Stimulated activated CD4-positive, alpha-beta T cell treated with anti-CD3 and anti-CD28 coated beads, TNF-alpha, amount 100 ng/mL, for 48 hours (primary cell): ENCODE measurements around the gene ANAPC16.
"Not testable (repeated sequence)": the region's sequence is repeated elsewhere in the genome, so short reads cannot be mapped to it uniquely, and the experiment has no call there.

Experiments
- DNase-seq, 3 donors: peaks; one replicate each; pipeline ENCODE4 v3.0.0-alpha.2; 2020; ENCODE audit warnings: low read depth in 3 of 3

The ANAPC16 gene

GRCh38 chr10:72211832-72212231 is 4.0 kb upstream of the ANAPC16 start:
- DNase-seq = not testable (repeated sequence)

DNA sequence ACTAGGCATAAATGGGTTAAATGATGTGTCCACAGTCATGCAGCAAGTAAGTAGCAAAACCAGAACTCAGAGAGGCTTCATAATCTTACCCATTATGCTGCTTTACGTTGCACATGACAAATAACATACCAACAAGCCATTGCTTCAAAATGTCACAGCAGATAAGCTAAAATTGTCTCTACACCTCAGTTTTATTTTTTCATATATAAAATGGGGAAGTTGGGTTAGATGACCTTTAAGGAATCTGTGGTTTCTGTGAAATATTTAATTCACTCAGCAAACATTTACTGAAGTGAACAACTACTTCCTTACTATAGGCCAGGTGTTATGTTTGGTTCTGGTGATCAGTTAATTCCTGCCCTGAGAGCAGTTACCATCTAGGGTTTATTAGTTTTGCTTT is 2.5 kb downstream of the ANAPC16 start:
- DNase-seq = no peak

GRCh38 chr10:72218726-72219125 is 2.9 kb downstream of the ANAPC16 start:
- DNase-seq = no peak

DNA sequence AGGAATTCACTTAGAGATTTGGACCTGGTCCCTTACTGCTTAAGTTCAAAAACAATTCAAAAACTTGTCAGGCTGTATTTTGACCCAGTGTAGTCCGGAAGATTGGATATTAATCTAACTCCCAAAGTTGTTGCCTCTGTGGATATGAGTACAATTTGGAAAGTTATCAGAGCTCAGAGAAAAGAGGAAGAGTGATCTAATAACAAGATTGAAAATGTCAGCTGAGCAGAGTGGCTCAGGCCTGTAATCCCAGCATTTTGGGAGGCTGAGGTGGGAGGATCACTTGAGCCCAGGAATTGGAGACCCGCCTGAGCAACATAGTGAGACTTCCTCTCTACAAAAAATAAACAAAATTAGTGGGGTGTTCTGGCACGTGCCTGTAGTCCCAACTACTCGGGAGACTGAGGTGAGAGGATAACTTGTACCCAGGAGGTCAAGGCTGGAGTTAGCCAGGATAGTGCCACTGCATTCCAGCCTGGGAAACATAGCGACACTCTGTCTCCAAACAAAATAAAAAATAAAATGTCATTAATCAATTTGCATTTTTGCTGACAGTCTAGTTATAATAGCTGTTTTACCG is 3.5 kb downstream of the ANAPC16 start:
- DNase-seq = no peak

GRCh38 chr10:72220637-72221036 is 4.8 kb downstream of the ANAPC16 start:
- DNase-seq = no peak

DNA sequence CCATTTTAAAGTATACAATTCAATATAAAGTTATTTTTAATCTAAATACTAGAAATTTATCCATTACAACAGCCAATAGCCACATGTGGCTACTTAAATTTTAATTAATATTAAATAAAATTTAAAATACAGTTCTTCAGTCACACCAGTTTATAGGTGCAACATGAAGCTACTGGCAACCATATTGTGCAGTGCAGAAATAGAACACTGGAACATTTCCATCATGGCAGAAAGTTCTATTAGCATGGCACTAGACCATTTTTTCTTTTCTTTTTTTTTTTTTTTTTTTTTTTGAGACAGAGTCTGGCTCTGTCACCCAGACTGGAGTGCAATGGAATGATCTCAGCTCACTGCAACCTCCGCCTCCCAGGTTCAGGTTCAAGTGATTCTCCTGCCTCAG is 5.5 kb downstream of the ANAPC16 start:
- DNase-seq = no peak

DNA sequence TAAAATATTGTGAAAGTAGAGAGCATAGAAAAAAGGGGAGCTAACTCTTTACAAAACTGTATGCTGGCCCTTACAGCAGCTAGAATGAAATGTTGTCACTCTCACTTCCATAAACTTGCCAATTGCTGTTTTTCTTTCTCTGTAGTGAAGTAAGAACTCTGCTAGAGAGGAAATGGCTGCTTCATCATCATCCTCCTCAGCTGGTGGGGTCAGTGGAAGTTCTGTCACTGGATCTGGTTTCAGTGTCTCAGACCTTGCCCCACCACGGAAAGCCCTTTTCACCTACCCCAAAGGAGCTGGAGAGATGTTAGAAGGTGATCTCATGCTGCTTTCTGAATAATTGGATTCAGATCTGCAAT is 7.9 kb downstream of the ANAPC16 start:
- no peak for DNase-seq

DNA sequence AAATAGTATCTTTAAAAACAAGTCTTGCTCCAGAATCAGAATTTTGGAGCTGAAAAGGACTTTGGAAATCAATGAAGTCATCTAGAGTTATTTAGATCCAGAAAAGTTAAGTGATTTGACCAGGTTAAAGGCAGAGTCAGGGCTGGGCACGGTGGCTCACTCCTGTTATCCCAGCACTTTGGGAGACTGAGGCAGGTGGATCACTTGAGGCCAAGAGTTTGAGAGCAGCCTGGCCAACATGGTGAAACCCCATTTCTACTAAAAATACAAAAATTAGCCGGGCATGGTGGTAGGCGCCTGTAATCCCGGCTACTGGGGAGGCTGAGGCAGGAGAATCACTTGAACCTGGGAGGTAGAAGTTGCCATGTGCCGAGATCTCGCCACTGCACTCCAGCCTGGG is 8.4 kb downstream of the ANAPC16 start:
- DNase-seq = not testable (repeated sequence)

- no peak for DNase-seq
Measured at GRCh38 chr10:72226418-72227027, 10.7 kb downstream of the ANAPC16 start.

DNA sequence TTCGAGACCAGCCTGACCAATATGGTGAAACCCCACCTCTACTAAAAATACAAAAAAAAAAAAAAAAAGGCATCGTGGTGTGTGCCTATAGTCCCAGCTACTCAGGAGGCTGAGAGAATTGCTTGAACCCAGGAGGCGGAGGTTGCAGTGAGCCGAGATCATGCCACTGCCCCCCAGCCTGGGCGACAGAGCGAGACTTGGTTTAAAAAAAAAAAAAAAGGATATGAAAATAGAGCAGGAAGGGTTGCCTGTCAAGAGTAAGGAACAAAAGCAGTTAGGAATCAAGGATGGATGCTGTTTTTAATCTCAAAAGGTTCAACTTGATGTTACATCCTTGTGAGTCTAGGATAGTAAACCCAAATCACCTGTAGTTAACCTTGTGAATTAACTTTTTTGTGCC is 12.0 kb downstream of the ANAPC16 start:
- DNase-seq = no peak

DNA sequence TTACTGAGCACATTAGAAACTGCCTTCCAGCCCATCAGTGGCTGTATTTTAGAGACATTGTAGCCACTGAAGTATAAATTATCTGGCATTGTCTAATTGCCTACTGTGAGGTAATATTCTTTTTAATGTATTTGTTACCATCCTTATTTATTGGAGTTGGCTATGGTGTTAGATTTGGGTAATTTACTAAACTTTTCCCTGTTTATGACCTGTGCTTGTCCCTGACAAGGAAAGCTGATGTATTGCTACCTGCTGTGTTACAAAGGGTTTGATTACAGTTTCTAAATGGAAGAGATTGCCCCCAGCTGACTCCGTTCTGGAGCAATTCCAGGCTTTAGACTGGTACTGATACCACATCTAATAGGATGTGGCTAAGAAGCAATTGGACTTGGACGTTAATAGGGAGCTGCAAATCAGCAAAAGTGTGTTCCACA is 12.5 kb downstream of the ANAPC16 start:
- DNase-seq = no peak

- DNase-seq = no peak
Measured at GRCh38 chr10:72229261-72230251, 13.7 kb downstream of the ANAPC16 start.

DNA sequence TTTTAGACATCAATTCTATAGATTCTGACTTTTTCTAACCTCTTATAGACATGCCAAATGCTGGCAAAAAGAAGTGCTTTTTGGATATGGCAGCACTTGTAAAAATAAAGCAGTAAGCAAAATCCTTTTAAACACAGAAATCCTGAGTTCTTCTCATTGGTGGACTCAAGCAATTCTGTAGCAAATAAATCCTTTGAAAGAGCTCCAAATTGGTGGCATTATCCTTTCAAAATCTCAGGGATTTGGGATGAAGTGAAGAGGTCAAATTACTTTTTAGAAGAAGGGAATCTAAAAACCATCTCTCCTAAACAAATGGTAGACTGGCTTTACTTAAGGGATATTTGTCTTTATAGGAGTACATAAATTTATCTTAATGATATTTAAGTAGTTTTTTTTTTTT is 17.8 kb downstream of the ANAPC16 start:
- DNase-seq = no peak

- DNase-seq = no peak
Measured at GRCh38 chr10:72234560-72235095, 18.8 kb downstream of the ANAPC16 start.

- DNase-seq = no peak
Measured at GRCh38 chr10:72235544-72236279, 19.9 kb downstream of the ANAPC16 start.

- DNase-seq = no peak
Measured at GRCh38 chr10:72238392-72239175, 22.8 kb downstream of the ANAPC16 start.

DNA sequence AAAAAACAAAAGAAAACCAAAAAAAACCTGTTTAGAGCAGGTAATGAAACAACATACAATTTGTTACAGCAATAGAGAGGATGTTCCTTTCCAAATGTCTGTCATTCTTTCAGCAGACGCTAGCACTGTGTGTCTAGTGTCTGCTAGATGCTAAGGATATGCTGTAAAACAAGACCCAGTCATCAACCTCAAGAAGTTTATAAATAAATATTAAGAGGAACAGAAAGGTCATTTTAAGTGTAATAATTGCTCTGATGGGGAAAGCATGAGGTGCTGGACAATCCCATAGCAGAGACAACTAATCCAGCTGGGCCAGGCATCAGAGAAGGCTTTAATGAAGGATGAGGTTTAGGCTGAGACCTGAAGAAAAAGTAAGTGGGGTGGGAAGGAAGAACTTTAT is 23.6 kb downstream of the ANAPC16 start:
- no peak for DNase-seq

- DNase-seq = no peak
Measured at GRCh38 chr10:72240371-72240770, 24.6 kb downstream of the ANAPC16 start.

- DNase-seq = no peak
Measured at GRCh38 chr10:72241691-72242252, 26.0 kb downstream of the ANAPC16 start.

- DNase-seq = no peak
Measured at GRCh38 chr10:72242675-72243074, 26.9 kb downstream of the ANAPC16 start.
